ENCODE data around the gene PDZRN3. TPM values are rescaled to one million over a fixed set of nuclear protein-coding genes. Genes with fewer than 3 reads are reported as not detected.
"Not testable (repeated sequence)": the region's sequence is repeated elsewhere in the genome, so short reads cannot be mapped to it uniquely, and the experiment has no call there.

Gene PDZRN3
- total RNA-seq, 2 experiments from 2014 or later, result not detected

DNA sequence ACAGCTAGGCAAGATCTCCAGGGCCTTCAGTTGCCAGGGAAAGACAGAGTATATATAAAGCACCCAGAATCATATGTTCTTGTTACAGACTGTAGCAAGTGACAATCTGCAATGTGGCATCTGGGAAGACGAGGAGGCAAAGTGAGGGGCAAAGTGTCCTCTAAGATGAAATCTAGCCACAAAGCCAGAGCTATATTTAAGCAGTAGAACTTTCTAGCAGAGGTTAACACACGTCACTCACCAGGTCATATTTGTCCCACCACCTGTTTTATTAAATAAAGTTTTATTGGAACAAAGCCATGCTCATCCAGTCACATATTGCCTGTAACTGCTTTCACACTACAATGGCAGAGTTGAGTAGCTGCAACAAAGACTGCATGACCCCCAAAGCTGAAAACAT lies 51.5 kb downstream of the PDZRN3 start:
- no peak overlapping the region for H3K4me3 Mint-ChIP-seq
- H3K36me3 Mint-ChIP-seq (ENCODE audit: low read depth), result no peaks in the 10 kb centered on the region
- H3K9me3 Mint-ChIP-seq, result no peaks in the 10 kb centered on the region
- CTCF ChIA-PET, result no interaction called here
- no peak for DNase-seq
- peaks cover 25% of the 10 kb centered on the region for H3K27me3 Mint-ChIP-seq
- no peak overlapping the region for H3K27ac Mint-ChIP-seq
- H3K4me1 Mint-ChIP-seq, result no peaks in the 10 kb centered on the region
- POLR2A ChIA-PET, result no interaction called here

DNA sequence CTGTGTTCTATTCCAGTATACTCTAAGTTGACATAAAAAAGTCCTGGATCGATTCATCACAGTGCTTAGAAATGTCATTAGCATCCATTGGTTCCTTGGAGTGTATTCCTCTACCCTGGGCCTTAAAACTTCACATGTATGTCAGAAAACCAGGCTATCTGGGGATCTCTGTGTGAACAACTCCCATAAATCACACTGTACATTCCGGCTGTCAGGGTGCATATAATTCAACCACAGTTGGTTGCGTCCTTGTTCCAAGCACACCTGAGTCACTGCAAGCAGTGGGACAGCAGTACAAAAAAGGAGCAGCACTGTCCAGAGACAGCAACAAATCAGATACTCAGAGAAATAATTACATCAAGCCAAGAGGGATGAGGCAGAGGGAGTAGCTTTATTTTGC lies 52.4 kb downstream of the PDZRN3 start:
- Mint-ChIP-seq H3K4me3 (no peak overlapping the region), H3K9me3 (no peaks in the 10 kb centered on the region), H3K27ac (no peak overlapping the region), H3K36me3 (ENCODE audit: low read depth) (no peaks in the 10 kb centered on the region), H3K27me3 (peaks cover 25% of the 10 kb centered on the region), H3K4me1 (no peaks in the 10 kb centered on the region)
- ChIA-PET POLR2A (no interaction called here), CTCF (no interaction called here)
- DNase-seq, result no peak

DNA sequence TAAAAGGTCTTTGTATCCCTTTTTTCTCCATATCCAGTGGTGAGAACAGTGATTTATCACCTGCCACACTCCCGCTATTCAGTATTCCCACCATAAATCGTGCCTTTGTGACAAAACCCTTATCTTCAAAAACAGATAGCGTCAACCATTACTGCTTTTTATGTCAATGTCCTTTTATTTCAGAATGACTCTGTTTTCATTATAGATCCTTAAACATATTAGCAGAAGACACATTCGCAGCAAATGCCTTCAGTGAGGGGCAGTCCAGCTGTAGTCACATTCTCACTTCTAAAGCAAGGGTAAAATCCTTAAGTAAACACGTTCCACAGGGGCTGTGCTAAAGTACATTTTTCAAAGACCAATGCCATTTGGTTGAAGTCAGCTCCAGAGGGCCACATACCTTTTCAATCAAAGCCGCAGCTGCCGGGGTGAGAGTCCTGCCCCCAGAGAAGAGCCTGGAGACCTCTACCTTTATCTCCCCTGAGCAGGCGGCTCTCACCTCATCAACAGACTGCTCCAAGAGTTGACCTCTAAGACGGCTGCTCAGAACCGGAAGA lies 53.4 kb downstream of the PDZRN3 start:
- ChIA-PET CTCF (no interaction called here), POLR2A (no interaction called here)
- H3K36me3 Mint-ChIP-seq (ENCODE audit: low read depth), result no peaks in the 10 kb centered on the region
- no peaks in the 10 kb centered on the region for H3K9me3 Mint-ChIP-seq
- DNase-seq, result no peak
- H3K4me1 Mint-ChIP-seq, result no peaks in the 10 kb centered on the region
- H3K4me3 Mint-ChIP-seq, result no peak overlapping the region
- no peak overlapping the region for H3K27ac Mint-ChIP-seq
- peaks cover 25% of the 10 kb centered on the region for H3K27me3 Mint-ChIP-seq

DNA sequence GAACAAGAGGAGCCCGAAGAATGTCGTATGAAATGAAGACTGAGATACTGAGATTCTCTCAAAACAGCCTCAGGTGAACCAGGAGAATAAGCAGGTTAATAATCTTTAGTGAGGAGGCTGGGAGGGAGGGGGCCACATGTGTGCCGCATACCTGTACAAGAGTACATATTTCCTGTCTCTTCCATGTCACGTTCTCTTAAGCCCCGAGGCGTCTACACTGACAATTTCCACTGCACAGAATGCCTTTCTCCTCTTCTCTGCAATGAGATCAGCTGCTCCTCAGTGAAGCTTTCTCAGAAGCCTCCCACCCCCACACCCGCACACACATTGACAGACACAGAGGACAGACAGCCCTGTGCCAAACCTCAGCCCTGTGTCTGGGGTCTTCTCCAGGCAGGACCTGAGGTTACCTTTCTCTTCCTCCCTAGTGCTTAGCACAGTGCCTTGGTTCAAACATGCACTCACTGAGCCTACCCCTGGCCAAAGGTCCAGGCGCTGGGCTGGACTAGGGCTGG lies 55.4 kb downstream of the PDZRN3 start:
- Mint-ChIP-seq H3K36me3 (ENCODE audit: low read depth) (no peaks in the 10 kb centered on the region), H3K27me3 (peaks cover 22% of the 10 kb centered on the region), H3K27ac (no peak overlapping the region), H3K9me3 (no peaks in the 10 kb centered on the region), H3K4me3 (no peak overlapping the region), H3K4me1 (no peaks in the 10 kb centered on the region)
- ChIA-PET POLR2A (no interaction called here), CTCF (no interaction called here)
- DNase-seq, result no peak

DNA sequence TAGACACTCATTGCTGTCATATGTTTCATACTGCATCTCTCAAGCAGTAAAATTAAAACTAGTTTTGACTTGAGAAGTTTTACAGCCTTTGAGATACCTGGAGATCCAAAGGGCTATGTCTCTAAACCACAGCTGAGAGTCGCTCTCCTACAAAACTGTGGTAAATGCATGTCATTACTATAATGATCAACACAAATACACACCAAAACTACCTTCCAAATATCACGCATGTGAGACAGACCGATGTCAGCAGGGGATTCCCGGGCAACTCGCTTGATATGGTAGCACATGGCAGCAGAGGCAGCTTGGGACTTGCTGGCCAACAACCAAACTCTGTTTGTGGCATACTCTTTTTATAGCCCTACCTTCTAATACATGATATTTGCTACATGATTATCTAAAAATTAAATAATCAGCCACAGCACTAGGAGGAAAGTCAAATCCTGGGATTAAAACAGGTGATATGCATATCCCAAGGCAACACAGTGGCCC lies 56.3 kb downstream of the PDZRN3 start:
- no peaks in the 10 kb centered on the region for H3K9me3 Mint-ChIP-seq
- H3K4me3 Mint-ChIP-seq, result no peak overlapping the region
- no peaks in the 10 kb centered on the region for H3K4me1 Mint-ChIP-seq
- H3K27me3 Mint-ChIP-seq, result peaks cover 22% of the 10 kb centered on the region
- no peak for DNase-seq
- H3K27ac Mint-ChIP-seq, result no peak overlapping the region
- ChIA-PET POLR2A (no interaction called here), CTCF (interaction anchor here (0.8 kb wide), 1 partner anchor 120 kb away, joined by 4 read pairs; no protein-coding TSS in a partner anchor)
- no peaks in the 10 kb centered on the region for H3K36me3 Mint-ChIP-seq (ENCODE audit: low read depth)

DNA sequence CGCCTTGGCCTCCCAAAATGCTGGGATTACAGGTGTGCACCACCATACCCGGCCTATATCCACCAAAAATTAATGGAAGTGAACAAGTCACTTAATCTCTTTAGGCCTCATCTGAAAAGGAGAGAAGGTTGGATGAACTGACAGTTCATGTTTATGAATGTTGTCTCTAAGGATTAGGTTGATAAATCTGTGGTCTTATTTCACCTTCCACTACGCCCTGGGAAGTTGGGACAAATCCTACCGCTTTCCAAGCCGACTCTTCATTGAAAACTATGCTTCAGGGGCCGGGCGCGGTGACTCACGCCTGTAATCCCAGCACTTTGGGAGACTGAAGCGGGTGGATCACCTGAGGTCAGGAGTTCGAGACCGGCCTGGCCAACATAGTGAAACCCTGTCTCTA lies 59.4 kb downstream of the PDZRN3 start:
- H3K27ac Mint-ChIP-seq; POLR2A ChIA-PET; H3K9me3 Mint-ChIP-seq; H3K36me3 Mint-ChIP-seq (ENCODE audit: low read depth); H3K4me1 Mint-ChIP-seq; CTCF ChIA-PET; H3K27me3 Mint-ChIP-seq; DNase-seq; H3K4me3 Mint-ChIP-seq: not testable (repeated sequence)

DNA sequence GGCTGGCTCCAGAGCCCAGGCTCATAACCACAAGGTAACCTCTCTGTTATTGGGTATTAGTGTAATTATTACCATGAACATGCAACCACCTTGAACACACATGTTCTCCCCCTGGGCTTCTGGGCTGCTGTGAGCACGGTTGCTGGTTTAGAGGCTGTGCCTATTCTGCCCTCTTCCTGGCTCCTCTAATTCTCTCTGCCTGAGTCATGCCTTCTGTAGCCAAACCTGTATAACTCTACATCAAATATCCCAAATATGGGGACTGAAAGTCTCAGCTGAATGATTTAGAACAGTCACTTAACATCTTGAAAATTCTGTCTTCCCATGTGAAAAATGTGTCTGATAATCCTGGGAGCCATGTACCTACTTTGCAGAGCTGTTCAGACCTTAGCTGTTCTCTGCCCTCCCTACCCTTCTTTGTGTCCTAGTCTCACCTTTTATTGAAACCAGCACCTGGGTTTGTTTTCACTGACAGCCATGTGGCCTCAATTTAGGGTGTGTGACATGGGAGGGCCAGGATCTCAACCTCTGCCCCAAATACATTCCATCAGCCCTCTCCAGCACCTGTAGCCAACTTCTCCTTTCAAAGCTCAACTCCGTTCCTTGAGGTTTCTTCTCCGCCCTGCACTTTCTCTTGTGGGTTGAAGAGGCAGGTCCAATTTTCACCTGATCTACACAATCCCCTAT lies 60.7 kb downstream of the PDZRN3 start:
- ChIA-PET CTCF (no interaction called here), POLR2A (no interaction called here)
- Mint-ChIP-seq H3K4me1 (no peaks in the 10 kb centered on the region), H3K27me3 (no peaks in the 10 kb centered on the region), H3K9me3 (no peaks in the 10 kb centered on the region), H3K27ac (no peak overlapping the region), H3K4me3 (no peak overlapping the region), H3K36me3 (ENCODE audit: low read depth) (no peaks in the 10 kb centered on the region)
- no peak for DNase-seq

DNA sequence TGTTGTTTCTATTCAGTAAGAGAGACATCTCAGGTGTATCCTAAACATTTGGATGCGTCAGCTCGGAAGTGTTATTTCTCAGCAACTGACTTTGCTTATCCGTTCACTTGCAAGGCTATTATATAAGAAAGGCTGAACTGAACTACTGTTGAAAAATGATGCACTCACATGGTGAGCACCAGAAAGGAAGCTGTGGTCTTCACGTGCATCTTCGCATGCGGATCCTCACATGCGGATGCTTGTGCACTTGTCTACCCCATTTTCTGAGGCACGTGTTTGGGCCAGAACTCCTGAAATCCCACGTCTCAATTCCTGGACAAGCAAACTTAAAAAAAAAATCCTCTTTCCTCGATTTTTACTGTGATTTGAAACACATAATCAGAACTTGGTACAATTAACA lies 63.2 kb downstream of the PDZRN3 start:
- H3K27ac Mint-ChIP-seq, result no peak overlapping the region
- no peak overlapping the region for H3K4me3 Mint-ChIP-seq
- ChIA-PET CTCF (no interaction called here), POLR2A (interaction anchor here (0.7 kb wide), 1 partner anchor 167 kb away, joined by 6 read pairs; no protein-coding TSS in a partner anchor)
- H3K9me3 Mint-ChIP-seq, result no peaks in the 10 kb centered on the region
- H3K36me3 Mint-ChIP-seq (ENCODE audit: low read depth), result no peaks in the 10 kb centered on the region
- DNase-seq, result no peak
- no peaks in the 10 kb centered on the region for H3K4me1 Mint-ChIP-seq
- H3K27me3 Mint-ChIP-seq, result no peaks in the 10 kb centered on the region

DNA sequence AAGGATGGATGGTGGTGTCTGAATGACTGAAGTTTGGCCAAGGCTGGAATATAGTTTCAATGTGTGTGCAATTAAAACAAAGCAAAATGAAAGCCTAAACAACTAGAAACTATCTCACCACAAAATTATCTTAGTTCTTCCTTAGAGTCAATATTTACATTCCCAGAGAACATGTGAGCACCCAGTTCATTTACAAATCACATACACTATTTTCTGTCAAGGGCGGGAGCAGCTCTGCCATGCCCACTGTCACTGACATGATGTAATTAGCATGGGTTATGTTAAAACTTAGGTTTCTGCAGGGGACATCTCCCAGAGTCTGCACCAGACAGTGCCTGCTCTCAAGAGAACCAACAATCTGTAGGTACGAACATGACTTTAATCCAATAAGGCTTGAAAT lies 65.0 kb downstream of the PDZRN3 start:
- H3K4me3 Mint-ChIP-seq, result no peak overlapping the region
- ChIA-PET POLR2A (no interaction called here), CTCF (no interaction called here)
- no peaks in the 10 kb centered on the region for H3K36me3 Mint-ChIP-seq (ENCODE audit: low read depth)
- no peaks in the 10 kb centered on the region for H3K27me3 Mint-ChIP-seq
- H3K27ac Mint-ChIP-seq, result no peak overlapping the region
- H3K4me1 Mint-ChIP-seq, result no peaks in the 10 kb centered on the region
- no peak for DNase-seq
- no peaks in the 10 kb centered on the region for H3K9me3 Mint-ChIP-seq

DNA sequence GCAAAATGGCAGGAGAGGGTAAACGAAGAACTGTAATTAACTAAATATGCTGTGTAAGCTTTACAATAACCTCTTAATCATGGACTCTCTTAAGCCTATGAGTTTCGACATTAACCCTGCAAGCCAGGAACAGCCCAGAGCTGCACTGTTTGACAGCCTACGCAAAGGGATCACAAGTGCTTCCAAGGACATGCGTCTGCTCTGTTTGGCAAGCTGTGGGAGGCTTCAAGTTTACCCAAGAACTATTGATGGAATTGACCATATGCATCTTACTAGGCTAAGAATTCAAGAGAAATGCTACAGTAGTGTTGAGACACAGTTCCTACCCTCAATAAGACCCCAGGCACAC lies 66.0 kb downstream of the PDZRN3 start:
- DNase-seq, result no peak
- Mint-ChIP-seq H3K4me1 (no peaks in the 10 kb centered on the region), H3K4me3 (no peak overlapping the region), H3K9me3 (no peaks in the 10 kb centered on the region), H3K27ac (no peak overlapping the region), H3K36me3 (ENCODE audit: low read depth) (no peaks in the 10 kb centered on the region), H3K27me3 (no peaks in the 10 kb centered on the region)
- ChIA-PET CTCF (no interaction called here), POLR2A (no interaction called here)

DNA sequence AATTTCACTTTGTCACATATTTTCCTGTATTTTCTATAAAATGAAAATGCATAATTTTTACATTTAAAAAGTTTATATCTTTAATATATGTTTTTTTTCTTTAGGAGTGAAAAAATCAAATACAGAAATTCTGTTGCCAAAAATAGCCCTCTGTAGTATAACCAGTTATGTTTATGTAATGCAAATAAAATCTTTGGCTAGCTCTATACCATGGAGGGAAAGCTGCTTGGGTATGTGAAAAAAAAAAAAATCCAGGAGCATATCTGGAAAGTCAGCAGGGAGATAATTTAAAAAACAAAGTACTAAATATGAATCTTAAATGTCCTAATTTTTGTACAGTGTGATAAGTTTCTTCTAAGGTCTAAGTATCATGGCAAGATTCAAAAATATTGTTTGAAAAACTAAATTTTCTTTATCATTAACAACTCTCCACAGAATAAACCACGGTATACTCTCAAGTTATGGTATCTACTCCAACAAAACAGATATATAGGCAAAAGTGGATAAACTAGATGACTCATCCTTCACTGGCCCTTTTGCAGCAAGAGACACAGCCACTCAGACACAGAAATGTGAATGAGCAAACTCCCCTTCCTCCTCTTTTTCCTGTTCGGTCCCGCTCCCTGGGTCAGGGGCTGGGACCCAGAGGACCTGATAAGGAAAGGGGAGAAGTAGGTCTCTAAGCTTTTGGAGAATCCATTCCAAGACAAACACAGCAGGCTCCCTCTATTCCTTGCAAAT lies 66.6 kb downstream of the PDZRN3 start:
- ChIA-PET CTCF (no interaction called here), POLR2A (no interaction called here)
- Mint-ChIP-seq H3K4me1 (no peaks in the 10 kb centered on the region), H3K9me3 (no peaks in the 10 kb centered on the region), H3K4me3 (no peak overlapping the region), H3K27ac (no peak overlapping the region), H3K27me3 (no peaks in the 10 kb centered on the region), H3K36me3 (ENCODE audit: low read depth) (no peaks in the 10 kb centered on the region)
- DNase-seq, result no peak

DNA sequence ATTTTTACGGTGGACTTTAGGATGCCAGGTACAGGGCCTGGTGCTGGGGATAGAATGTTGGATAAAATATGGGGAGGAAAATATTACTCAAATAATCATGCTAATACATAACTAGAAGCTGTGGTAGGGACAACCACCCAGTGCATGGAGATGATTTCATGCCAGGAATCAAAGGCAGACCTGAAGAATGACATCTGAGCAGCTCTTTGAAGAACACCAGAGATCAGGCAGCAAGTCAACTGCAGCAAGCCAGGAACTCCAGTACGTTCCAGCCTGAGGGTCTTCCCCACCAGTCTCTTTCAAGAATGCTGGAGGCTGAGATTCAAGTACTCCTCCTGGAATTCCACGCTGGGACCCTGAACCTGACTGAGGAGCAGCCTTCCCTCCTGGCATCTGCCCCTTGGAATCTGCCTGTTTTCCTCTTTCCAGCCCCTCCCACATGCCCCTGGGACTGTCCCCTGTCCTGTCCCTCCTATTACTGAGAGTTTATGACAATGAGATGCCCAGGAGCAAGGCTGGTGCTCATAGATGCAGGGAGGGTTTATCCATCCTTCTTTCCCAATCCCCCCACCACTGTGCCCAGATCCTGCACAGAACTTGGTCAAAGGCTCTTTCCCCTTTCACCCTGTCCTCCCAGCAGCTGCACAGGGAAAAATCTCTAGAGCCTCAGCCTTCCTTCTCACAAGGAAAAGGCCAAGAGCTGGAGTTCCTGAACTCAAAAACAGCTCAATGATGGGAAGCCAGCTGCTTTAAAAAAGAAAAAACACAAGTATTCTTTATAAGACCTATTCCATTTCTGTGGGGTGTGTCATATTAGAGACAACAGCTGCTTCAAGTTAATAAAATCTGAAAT lies 68.0 kb downstream of the PDZRN3 start:
- ChIA-PET CTCF (no interaction called here), POLR2A (no interaction called here)
- H3K4me3 Mint-ChIP-seq, result no peak overlapping the region
- DNase-seq, result no peak
- no peaks in the 10 kb centered on the region for H3K4me1 Mint-ChIP-seq
- H3K27ac Mint-ChIP-seq, result no peak overlapping the region
- no peaks in the 10 kb centered on the region for H3K36me3 Mint-ChIP-seq (ENCODE audit: low read depth)
- no peaks in the 10 kb centered on the region for H3K27me3 Mint-ChIP-seq
- H3K9me3 Mint-ChIP-seq, result no peaks in the 10 kb centered on the region

DNA sequence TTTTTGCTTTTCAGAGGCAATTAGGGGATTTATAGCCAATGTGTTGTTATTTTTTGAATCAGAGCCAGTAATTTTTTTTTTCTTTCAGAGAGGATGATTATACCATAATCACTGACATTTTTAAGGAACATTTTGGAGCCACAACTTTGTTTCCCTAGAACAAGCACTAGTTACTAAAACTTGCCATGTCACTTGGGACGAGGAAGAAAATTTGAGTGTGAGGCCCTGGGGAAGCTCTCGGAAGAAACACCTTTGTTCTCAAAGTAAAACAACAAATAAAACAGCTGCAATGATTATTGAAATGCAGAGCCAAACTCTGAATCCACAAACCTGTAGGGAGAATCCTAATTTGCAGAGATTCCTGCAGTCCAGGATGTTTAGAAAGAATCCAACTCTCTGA lies 69.7 kb downstream of the PDZRN3 start:
- H3K27ac Mint-ChIP-seq, result no peak overlapping the region
- CTCF ChIA-PET, result no interaction called here
- POLR2A ChIA-PET, result no interaction called here

More for the DNA sequence above, 69.7 kb downstream of the PDZRN3 start:
- no peak overlapping the region for H3K4me3 Mint-ChIP-seq
- H3K36me3 Mint-ChIP-seq (ENCODE audit: low read depth), result no peaks in the 10 kb centered on the region
- no peak for DNase-seq
- no peaks in the 10 kb centered on the region for H3K27me3 Mint-ChIP-seq
- no peaks in the 10 kb centered on the region for H3K9me3 Mint-ChIP-seq
- H3K4me1 Mint-ChIP-seq, result no peaks in the 10 kb centered on the region
